Glutamatergic neuron (in vitro differentiated cells): ENCODE measurements around the gene ASB6. TPM values are rescaled to one million over a fixed set of nuclear protein-coding genes. Genes with fewer than 3 reads are reported as not detected.

Source experiments
- DNase-seq: peaks from one replicate; pipeline ENCODE4 v3.0.0; 2022
- H3K27ac Mint-ChIP-seq: one replicate; pipeline ENCODE4 v1.8.0; 2020; ENCODE audit warnings: mild to moderate bottlenecking, mixed read lengths, inconsistent platforms; ENCODE audit not compliant: unreplicated experiment
- H3K27me3 Mint-ChIP-seq: one replicate; pipeline ENCODE4 v1.8.0; 2020; ENCODE audit warnings: mild to moderate bottlenecking, moderate library complexity, mixed read lengths, inconsistent platforms; ENCODE audit not compliant: unreplicated experiment
- H3K36me3 Mint-ChIP-seq: one replicate; pipeline ENCODE4 v1.8.0; 2020; ENCODE audit warnings: mild to moderate bottlenecking, mixed read lengths, inconsistent platforms; ENCODE audit not compliant: unreplicated experiment
- H3K4me1 Mint-ChIP-seq: one replicate; pipeline ENCODE4 v1.8.0; 2020; ENCODE audit warnings: mild to moderate bottlenecking, low read depth, mixed read lengths, inconsistent platforms; ENCODE audit not compliant: unreplicated experiment
- H3K4me3 Mint-ChIP-seq: one replicate; pipeline ENCODE4 v1.8.0; 2020; ENCODE audit warnings: mild to moderate bottlenecking, mixed read lengths, inconsistent platforms; ENCODE audit not compliant: unreplicated experiment
- H3K9me3 Mint-ChIP-seq: one replicate; pipeline ENCODE4 v1.8.0; 2020; ENCODE audit warnings: mild to moderate bottlenecking, moderate library complexity, mixed read lengths, inconsistent platforms; ENCODE audit not compliant: unreplicated experiment
- CTCF ChIP-seq: fragments of 200-600 bp; sonication (generic); IDR thresholded peaks from one replicate; pipeline ENCODE4 v1.5.0; 2021; ENCODE audit not compliant: partially characterized antibody, unreplicated experiment
- total RNA-seq: library from RNA; stranded (reverse); fragmentation: NEBNext Ultra II Directional; extraction: Animal tissue kit (Norgen Biotek cat#: 25700); gene quantifications from one replicate; pipeline ENCODE4 v1.2.1, GENCODE V29; 2021; ENCODE audit not compliant: unreplicated experiment

The ASB6 gene
- total RNA-seq, 1 donor from 2014 or later: 25.4 TPM

- Mint-ChIP-seq H3K36me3 (no peaks in the 10 kb centered on the region), H3K27me3 (peaks cover 9% of the 10 kb centered on the region), H3K4me1 (peaks cover 21% of the 10 kb centered on the region), H3K9me3 (peaks cover 5% of the 10 kb centered on the region), H3K4me3 (no peak overlapping the region), H3K27ac (no peak overlapping the region)
- no peak for TF ChIP-seq CTCF
- no peak for DNase-seq
Observed at GRCh38 chr9:129585352-129585751, 56.6 kb downstream of the ASB6 start.

Other genes with a start within 250 kb of the ASB6 start
- 0.56 TPM for gene C9orf50, start 21.1 kb downstream of the ASB6 start, total RNA-seq
- gene NTMT1, start 16.0 kb downstream of the ASB6 start, total RNA-seq: 62.6 TPM
- gene PRRX2, start 23.5 kb upstream of the ASB6 start, total RNA-seq: 2.3 TPM
- gene PTGES, start 110.9 kb upstream of the ASB6 start, total RNA-seq: 1.0 TPM
- gene TOR1B, start 161.0 kb upstream of the ASB6 start, total RNA-seq: 33.5 TPM
- gene TOR1A, start 182.0 kb upstream of the ASB6 start, total RNA-seq: 42.3 TPM
- 46.1 TPM for gene C9orf78, start 193.1 kb upstream of the ASB6 start, total RNA-seq
- 93.5 TPM for gene USP20, start 193.3 kb upstream of the ASB6 start, total RNA-seq